ENCODE measurements around the gene SLC25A34. TPM values are rescaled to one million over a fixed set of nuclear protein-coding genes. Genes with fewer than 3 reads are reported as not detected.

The SLC25A34 gene
- polyA plus RNA-seq, 4 donors: 3.2 to 51.2 (median 24.8) TPM

GRCh38 chr1:15706751-15707150 lies 29.3 kb upstream of the SLC25A34 start:
- DNase-seq (no peak), FAIRE-seq (no peak)
- H3K27me3 ChIP-seq (ENCODE audit: control insufficient read depth in 3 of 3, insufficient read depth in 3 of 3, low read length in 3 of 3): no peaks in the 10 kb centered on the region
- peaks cover 0 to 13% (median 2%) of the 10 kb centered on the region in 3 donors for H3K4me1 ChIP-seq (ENCODE audit: control insufficient read depth in 3 of 3, insufficient read depth in 2 of 3, low read depth in 1 of 3, low read length in 2 of 3)
- no peaks in the 10 kb centered on the region for H3K9me3 ChIP-seq (ENCODE audit: control insufficient read depth in 2 of 2, insufficient read depth in 1 of 2, low read depth in 1 of 2, low read length in 1 of 2)
- H3K4me3 ChIP-seq (ENCODE audit: low read depth in 1 of 3, low read length in 3 of 3): no peak overlapping the region
- peaks cover 0 to 25% (median 0%) of the 10 kb centered on the region in 3 donors for H3K36me3 ChIP-seq (ENCODE audit: control insufficient read depth in 3 of 3, insufficient read depth in 2 of 3, low read depth in 1 of 3, low read length in 3 of 3)
- 82 to 85% (median 83%) methylated on average over 7 of the region's 7 CpGs for whole genome bisulfite sequencing, 3 donors
- no peak overlapping the region for H3K27ac ChIP-seq (ENCODE audit: low read depth in 1 of 3, low read length in 2 of 3)

- H3K4me1 ChIP-seq (ENCODE audit: control insufficient read depth in 3 of 3, insufficient read depth in 2 of 3, low read depth in 1 of 3, low read length in 2 of 3): peaks cover 0 to 13% (median 2%) of the 10 kb centered on the region in 3 donors
- no peak overlapping the region for H3K4me3 ChIP-seq (ENCODE audit: low read depth in 1 of 3, low read length in 3 of 3)
- H3K27ac ChIP-seq (ENCODE audit: low read depth in 1 of 3, low read length in 2 of 3): no peak overlapping the region
- H3K27me3 ChIP-seq (ENCODE audit: control insufficient read depth in 3 of 3, insufficient read depth in 3 of 3, low read length in 3 of 3): no peaks in the 10 kb centered on the region
- FAIRE-seq (no peak), DNase-seq (no peak)
- WGBS, 3 donors: 74 to 86% (median 86%) methylated on average over 8 of the region's 8 CpGs
- H3K9me3 ChIP-seq (ENCODE audit: control insufficient read depth in 2 of 2, insufficient read depth in 1 of 2, low read depth in 1 of 2, low read length in 1 of 2): no peaks in the 10 kb centered on the region
- peaks cover 0 to 20% (median 0%) of the 10 kb centered on the region in 3 donors for H3K36me3 ChIP-seq (ENCODE audit: control insufficient read depth in 3 of 3, insufficient read depth in 2 of 3, low read depth in 1 of 3, low read length in 3 of 3)
These were observed 28.7 kb upstream of the SLC25A34 start for GRCh38 chr1:15707239-15707925.

- peaks cover 0 to 4% (median 0%) of the 10 kb centered on the region in 3 donors for H3K4me1 ChIP-seq (ENCODE audit: control insufficient read depth in 3 of 3, insufficient read depth in 2 of 3, low read depth in 1 of 3, low read length in 2 of 3)
- no peak overlapping the region for H3K4me3 ChIP-seq (ENCODE audit: low read depth in 1 of 3, low read length in 3 of 3)
- peaks cover 0 to 20% (median 0%) of the 10 kb centered on the region in 3 donors for H3K36me3 ChIP-seq (ENCODE audit: control insufficient read depth in 3 of 3, insufficient read depth in 2 of 3, low read depth in 1 of 3, low read length in 3 of 3)
- no peak for FAIRE-seq
- WGBS, 3 donors: 83 to 89% (median 88%) methylated on average over 15 of the region's 15 CpGs
- no peak for DNase-seq
- no peaks in the 10 kb centered on the region for H3K27me3 ChIP-seq (ENCODE audit: control insufficient read depth in 3 of 3, insufficient read depth in 3 of 3, low read length in 3 of 3)
- no peak overlapping the region for H3K27ac ChIP-seq (ENCODE audit: low read depth in 1 of 3, low read length in 2 of 3)
- H3K9me3 ChIP-seq (ENCODE audit: control insufficient read depth in 2 of 2, insufficient read depth in 1 of 2, low read depth in 1 of 2, low read length in 1 of 2): no peaks in the 10 kb centered on the region
These were observed 27.4 kb upstream of the SLC25A34 start for GRCh38 chr1:15708486-15709137.

- Histone ChIP-seq H3K27me3 (ENCODE audit: control insufficient read depth in 3 of 3, insufficient read depth in 3 of 3, low read length in 3 of 3) (no peaks in the 10 kb centered on the region), H3K4me1 (ENCODE audit: control insufficient read depth in 3 of 3, insufficient read depth in 2 of 3, low read depth in 1 of 3, low read length in 2 of 3) (no peaks in the 10 kb centered on the region), H3K4me3 (ENCODE audit: low read depth in 1 of 3, low read length in 3 of 3) (no peak overlapping the region), H3K36me3 (ENCODE audit: control insufficient read depth in 3 of 3, insufficient read depth in 2 of 3, low read depth in 1 of 3, low read length in 3 of 3) (peaks cover 0 to 20% (median 0%) of the 10 kb centered on the region in 3 donors), H3K27ac (ENCODE audit: low read depth in 1 of 3, low read length in 2 of 3) (no peak overlapping the region), H3K9me3 (ENCODE audit: control insufficient read depth in 2 of 2, insufficient read depth in 1 of 2, low read depth in 1 of 2, low read length in 1 of 2) (no peaks in the 10 kb centered on the region)
- FAIRE-seq: no peak
- 89 to 97% (median 95%) methylated on average over 4 of the region's 4 CpGs for WGBS, 3 donors
- no peak for DNase-seq
These were observed 26.8 kb upstream of the SLC25A34 start for GRCh38 chr1:15709226-15709625.

- Histone ChIP-seq H3K36me3 (ENCODE audit: control insufficient read depth in 3 of 3, insufficient read depth in 2 of 3, low read depth in 1 of 3, low read length in 3 of 3) (peaks cover 2 to 24% (median 4%) of the 10 kb centered on the region in 3 donors), H3K4me3 (ENCODE audit: low read depth in 1 of 3, low read length in 3 of 3) (no peak overlapping the region), H3K4me1 (ENCODE audit: control insufficient read depth in 3 of 3, insufficient read depth in 2 of 3, low read depth in 1 of 3, low read length in 2 of 3) (no peaks in the 10 kb centered on the region), H3K9me3 (ENCODE audit: control insufficient read depth in 2 of 2, insufficient read depth in 1 of 2, low read depth in 1 of 2, low read length in 1 of 2) (no peaks in the 10 kb centered on the region), H3K27ac (ENCODE audit: low read depth in 1 of 3, low read length in 2 of 3) (no peak overlapping the region), H3K27me3 (ENCODE audit: control insufficient read depth in 3 of 3, insufficient read depth in 3 of 3, low read length in 3 of 3) (no peaks in the 10 kb centered on the region)
- 76 to 82% (median 80%) methylated on average over 4 of the region's 4 CpGs for WGBS, 3 donors
- no peak for FAIRE-seq
- DNase-seq: no peak
These were observed 23.9 kb upstream of the SLC25A34 start for GRCh38 chr1:15712168-15712567.

- WGBS, 3 donors: 70 to 85% (median 76%) methylated on average over 4 of the region's 4 CpGs
- no peaks in the 10 kb centered on the region for H3K9me3 ChIP-seq (ENCODE audit: control insufficient read depth in 2 of 2, insufficient read depth in 1 of 2, low read depth in 1 of 2, low read length in 1 of 2)
- no peak overlapping the region for H3K27ac ChIP-seq (ENCODE audit: low read depth in 1 of 3, low read length in 2 of 3)
- H3K4me3 ChIP-seq (ENCODE audit: low read depth in 1 of 3, low read length in 3 of 3): no peak overlapping the region
- H3K36me3 ChIP-seq (ENCODE audit: control insufficient read depth in 3 of 3, insufficient read depth in 2 of 3, low read depth in 1 of 3, low read length in 3 of 3): peaks cover 11 to 42% (median 11%) of the 10 kb centered on the region in 3 donors
- FAIRE-seq (no peak), DNase-seq (no peak)
- H3K27me3 ChIP-seq (ENCODE audit: control insufficient read depth in 3 of 3, insufficient read depth in 3 of 3, low read length in 3 of 3): no peaks in the 10 kb centered on the region
- H3K4me1 ChIP-seq (ENCODE audit: control insufficient read depth in 3 of 3, insufficient read depth in 2 of 3, low read depth in 1 of 3, low read length in 2 of 3): peaks cover 0 to 6% (median 0%) of the 10 kb centered on the region in 3 donors
These were observed 21.5 kb upstream of the SLC25A34 start for GRCh38 chr1:15714406-15715136.

- FAIRE-seq (no peak), DNase-seq (no peak)
- WGBS, 3 donors: 85 to 93% (median 93%) methylated on average over 11 of the region's 11 CpGs
- Histone ChIP-seq H3K27ac (ENCODE audit: low read depth in 1 of 3, low read length in 2 of 3) (peak overlapping the region in 1 of 3 donors; percentile 35), H3K36me3 (ENCODE audit: control insufficient read depth in 3 of 3, insufficient read depth in 2 of 3, low read depth in 1 of 3, low read length in 3 of 3) (peaks cover 13 to 70% (median 19%) of the 10 kb centered on the region in 3 donors), H3K4me3 (ENCODE audit: low read depth in 1 of 3, low read length in 3 of 3) (no peak overlapping the region), H3K9me3 (ENCODE audit: control insufficient read depth in 2 of 2, insufficient read depth in 1 of 2, low read depth in 1 of 2, low read length in 1 of 2) (no peaks in the 10 kb centered on the region), H3K27me3 (ENCODE audit: control insufficient read depth in 3 of 3, insufficient read depth in 3 of 3, low read length in 3 of 3) (no peaks in the 10 kb centered on the region), H3K4me1 (ENCODE audit: control insufficient read depth in 3 of 3, insufficient read depth in 2 of 3, low read depth in 1 of 3, low read length in 2 of 3) (peaks cover 0 to 6% (median 0%) of the 10 kb centered on the region in 3 donors)
These were observed 18.5 kb upstream of the SLC25A34 start for GRCh38 chr1:15717418-15718125.

- H3K27ac ChIP-seq (ENCODE audit: low read depth in 1 of 3, low read length in 2 of 3): no peak overlapping the region
- no peak for DNase-seq
- 89 to 92% (median 90%) methylated on average over 8 of the region's 8 CpGs for WGBS, 3 donors
- no peaks in the 10 kb centered on the region for H3K9me3 ChIP-seq (ENCODE audit: control insufficient read depth in 2 of 2, insufficient read depth in 1 of 2, low read depth in 1 of 2, low read length in 1 of 2)
- H3K4me1 ChIP-seq (ENCODE audit: control insufficient read depth in 3 of 3, insufficient read depth in 2 of 3, low read depth in 1 of 3, low read length in 2 of 3): peaks cover 0 to 6% (median 0%) of the 10 kb centered on the region in 3 donors
- H3K36me3 ChIP-seq (ENCODE audit: control insufficient read depth in 3 of 3, insufficient read depth in 2 of 3, low read depth in 1 of 3, low read length in 3 of 3): peaks cover 13 to 76% (median 19%) of the 10 kb centered on the region in 3 donors
- no peak overlapping the region for H3K4me3 ChIP-seq (ENCODE audit: low read depth in 1 of 3, low read length in 3 of 3)
- no peaks in the 10 kb centered on the region for H3K27me3 ChIP-seq (ENCODE audit: control insufficient read depth in 3 of 3, insufficient read depth in 3 of 3, low read length in 3 of 3)
- FAIRE-seq: no peak
These were observed 17.9 kb upstream of the SLC25A34 start for GRCh38 chr1:15718199-15718601.
